Measurements from ENCODE around the gene SFMBT1.
"Not testable (repeated sequence)": the region's sequence is repeated elsewhere in the genome, so short reads cannot be mapped to it uniquely, and the experiment has no call there.

The SFMBT1 gene

GRCh38 chr3:53035825-53036619 lies 9.9 kb downstream of the SFMBT1 start:
- no peak for DNase-seq

DNA sequence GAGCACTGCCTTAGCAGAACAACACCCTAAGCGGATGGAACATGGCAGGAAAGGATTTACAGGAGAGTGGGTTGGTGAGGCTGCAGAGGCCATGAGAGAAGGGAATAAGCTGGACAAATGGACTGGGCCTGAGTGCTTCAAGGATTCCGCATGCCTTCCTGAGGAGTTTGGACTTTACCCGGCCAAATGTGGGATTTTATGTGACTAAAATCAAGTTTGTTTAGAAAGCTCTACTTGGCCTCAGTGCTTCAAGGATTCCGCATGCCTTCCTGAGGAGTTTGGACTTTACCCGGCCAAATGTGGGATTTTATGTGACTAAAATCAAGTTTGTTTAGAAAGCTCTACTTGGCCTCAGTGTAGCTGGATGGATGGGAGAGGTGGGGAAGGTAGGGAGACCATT lies 10.9 kb downstream of the SFMBT1 start:
- DNase-seq = not testable (repeated sequence)

DNA sequence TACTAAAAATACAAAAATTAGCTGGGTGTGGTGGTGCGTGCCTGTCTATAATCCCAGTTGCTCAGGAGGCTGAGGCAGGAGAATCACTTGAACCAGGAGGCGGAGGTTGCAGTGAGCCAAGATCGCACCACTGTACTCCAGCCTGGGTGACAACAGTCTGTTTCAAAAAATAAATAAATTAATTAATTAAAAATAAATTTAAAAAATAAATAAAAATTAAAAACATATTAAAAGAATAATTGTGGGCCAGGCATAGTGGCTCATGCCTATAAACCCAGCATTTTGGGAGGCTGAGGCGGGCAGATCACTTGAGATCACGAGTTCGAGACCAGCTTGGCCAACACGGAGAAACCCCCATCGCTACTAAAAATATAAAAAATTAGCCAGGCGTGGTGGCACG lies 11.5 kb downstream of the SFMBT1 start:
- DNase-seq = not testable (repeated sequence)

GRCh38 chr3:53032609-53033008 lies 13.3 kb downstream of the SFMBT1 start:
- DNase-seq = no peak

GRCh38 chr3:53030619-53031449 lies 15.0 kb downstream of the SFMBT1 start:
- DNase-seq = no peak

DNA sequence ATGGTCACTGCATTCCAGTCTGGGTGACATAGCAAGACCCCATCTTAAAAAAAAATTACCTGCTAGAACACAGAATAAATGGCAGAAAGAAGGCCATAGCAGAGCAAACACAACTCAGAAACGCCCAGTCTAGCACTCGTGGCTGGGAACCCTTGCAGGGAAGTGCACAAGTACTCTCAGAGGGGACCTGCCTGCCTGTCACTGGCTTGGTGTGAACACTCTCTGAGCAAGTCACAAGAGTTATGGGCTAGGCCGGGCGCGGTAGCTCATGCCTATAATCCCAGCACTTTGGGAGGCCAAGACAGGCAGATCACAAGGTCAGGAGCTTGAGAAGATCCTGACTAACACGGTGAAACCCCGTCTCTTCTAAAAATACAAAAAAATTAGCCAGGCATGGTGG lies 17.2 kb downstream of the SFMBT1 start:
- DNase-seq = no peak

- DNase-seq = no peak
Measured at GRCh38 chr3:53027254-53027844, 18.5 kb downstream of the SFMBT1 start.

GRCh38 chr3:53026382-53027162 lies 19.3 kb downstream of the SFMBT1 start:
- no peak for DNase-seq

DNA sequence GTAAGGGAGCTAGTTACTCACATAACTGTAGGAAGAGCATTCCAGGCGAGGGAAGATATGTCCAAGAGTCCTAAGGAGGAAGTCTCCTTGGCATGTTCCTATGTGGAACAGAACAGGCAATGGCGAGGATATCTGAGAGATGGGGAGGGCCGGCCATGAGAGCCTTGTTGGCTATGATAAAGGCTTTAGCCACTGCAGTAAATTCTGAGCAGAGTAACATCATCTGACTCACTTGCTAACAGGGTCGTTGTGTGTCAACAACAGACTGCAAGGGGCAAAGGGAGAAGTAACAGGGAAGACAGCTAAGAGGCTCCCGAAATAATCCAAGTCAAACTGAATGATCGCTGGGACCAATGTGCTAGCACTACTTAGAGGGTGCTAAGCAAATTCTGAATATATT lies 21.6 kb downstream of the SFMBT1 start:
- no peak for DNase-seq

DNA sequence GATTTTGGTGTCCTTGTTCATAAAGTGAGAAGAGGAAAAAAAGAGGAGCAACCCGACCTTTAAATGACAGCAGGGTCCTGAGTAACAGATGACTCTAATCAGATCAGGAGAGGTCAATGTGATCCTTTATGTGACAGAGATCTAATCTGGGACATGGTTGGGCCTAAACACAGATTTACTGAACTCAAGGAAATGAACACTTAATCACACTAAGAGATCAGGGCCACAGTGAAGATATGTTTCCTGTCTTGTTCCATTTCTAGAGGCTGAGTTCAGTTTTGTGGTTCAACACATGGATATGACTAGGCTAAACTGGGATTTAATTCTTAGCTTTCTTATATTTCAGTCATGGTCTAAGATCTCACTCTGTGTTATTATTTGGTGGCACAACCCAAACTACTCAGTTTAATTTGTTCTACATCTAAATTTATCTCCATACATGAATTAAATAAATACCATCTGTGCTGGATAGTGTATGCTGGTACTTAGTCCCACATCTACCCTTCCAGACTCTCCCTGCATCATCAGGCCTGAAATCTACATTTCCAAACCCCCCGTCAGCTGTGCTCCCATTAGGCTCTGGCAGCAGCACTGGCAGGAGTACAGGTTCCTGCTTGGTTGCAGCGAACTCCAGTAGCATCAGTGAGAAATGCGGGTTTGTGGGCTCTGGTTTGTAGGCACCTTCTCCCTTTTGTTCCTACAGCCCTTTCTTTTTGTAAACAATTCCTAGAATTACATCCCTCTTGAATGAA lies 22.6 kb downstream of the SFMBT1 start:
- no peak for DNase-seq

- no peak for DNase-seq
Measured at GRCh38 chr3:53022647-53023046, 23.2 kb downstream of the SFMBT1 start.

- no peak for DNase-seq
Measured at GRCh38 chr3:53016236-53016635, 29.6 kb downstream of the SFMBT1 start.

DNA sequence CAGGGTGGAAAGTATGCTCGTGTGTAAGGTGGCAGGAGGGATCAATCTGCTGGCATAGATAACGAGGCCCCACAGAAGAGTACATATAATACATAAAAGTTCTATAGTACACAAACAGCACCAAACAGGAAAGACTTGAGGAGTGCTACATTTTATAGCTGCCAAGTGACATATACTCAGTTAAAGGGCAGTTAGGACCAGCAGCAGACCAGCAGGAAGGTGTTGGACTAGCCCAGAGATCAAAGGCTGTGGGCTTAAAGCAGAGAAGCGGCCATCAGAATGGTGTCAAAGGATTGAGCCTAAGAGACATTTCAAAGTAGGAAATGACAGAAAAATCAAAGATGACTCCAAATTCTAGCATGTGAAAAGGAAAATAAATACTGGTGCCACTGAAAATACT lies 34.5 kb downstream of the SFMBT1 start:
- no peak for DNase-seq

DNA sequence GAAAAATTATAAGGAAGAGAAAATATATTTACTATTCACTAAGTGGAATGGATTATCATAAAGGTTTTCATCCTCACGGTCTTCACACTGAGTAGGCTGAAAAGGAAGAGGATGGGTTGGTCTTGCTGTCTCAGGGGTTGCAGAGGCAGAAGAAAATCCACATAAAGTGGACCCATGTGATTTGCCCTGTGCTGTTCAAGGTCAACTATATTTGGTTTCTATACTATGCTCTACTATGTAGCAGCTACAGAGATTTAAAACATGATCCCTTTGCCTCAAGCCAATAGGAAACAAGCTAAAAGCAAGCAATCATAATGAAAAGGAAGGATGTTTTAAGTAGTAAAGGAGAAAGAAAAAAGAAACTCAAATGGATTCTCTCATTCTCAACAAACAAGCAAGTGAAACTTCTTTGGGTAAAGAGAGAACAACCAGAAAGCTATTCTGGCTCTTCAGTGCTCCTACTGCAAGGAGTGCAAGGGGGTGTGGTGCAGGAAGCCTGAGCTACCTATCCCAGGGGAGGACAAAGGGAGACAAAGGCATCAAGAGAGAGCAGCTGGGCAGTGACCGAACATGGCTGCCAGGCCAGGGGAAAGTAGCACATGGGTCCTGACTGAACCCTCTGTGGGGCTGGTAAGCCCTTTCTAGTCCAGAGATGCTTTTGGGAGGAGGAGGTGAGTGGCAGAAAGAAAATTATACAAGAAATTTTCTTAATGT lies 35.9 kb downstream of the SFMBT1 start:
- DNase-seq = no peak

GRCh38 chr3:53008932-53009331 lies 36.9 kb downstream of the SFMBT1 start:
- DNase-seq = no peak

- no peak for DNase-seq
Measured at GRCh38 chr3:53005854-53006513, 39.9 kb downstream of the SFMBT1 start.

GRCh38 chr3:53005338-53005737 lies 40.5 kb downstream of the SFMBT1 start:
- DNase-seq = no peak

- no peak for DNase-seq
Measured at GRCh38 chr3:53003320-53003719, 42.6 kb downstream of the SFMBT1 start.

DNA sequence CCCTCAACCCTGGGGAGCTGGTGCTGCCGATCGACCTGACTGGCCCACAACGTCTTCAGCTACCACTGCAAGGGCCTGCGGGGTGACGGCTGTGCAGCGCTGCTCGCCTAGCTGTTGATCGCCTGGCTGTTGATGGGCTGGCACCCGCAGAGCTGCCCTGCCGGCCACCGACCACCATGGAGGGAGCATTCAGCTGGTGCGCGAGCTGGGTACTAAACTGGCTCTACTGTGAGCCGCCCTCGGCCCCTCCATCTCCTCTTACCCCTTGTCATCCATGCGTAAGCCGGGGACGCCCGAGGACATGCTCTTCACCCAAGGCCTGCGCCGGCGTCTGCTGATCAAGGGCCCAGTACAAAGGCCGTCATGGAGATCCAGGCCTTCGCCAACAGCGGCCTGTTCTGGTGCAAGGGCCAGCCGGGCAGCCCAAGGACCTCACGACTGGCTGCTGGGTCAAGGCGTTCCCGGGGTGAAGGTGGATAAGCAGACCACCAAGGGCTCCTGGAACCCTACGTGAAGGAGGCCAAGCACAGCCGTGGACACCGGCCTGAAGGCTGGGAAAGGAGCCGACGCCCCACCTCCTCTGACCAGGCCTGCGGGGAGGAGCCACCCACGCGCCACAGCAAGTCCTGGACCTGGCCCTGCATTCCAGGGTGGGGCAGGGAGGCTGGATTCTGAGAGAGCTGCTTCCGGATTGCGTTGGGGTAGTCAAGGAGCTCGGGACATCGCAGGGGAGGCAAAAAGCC lies 46.9 kb downstream of the SFMBT1 start:
- no peak for DNase-seq

- no peak for DNase-seq
Measured at GRCh38 chr3:52990637-52991036, 55.2 kb downstream of the SFMBT1 start.
